ENCODE results near the gene PLK2.
A peak's percentile ranks its signal among the peaks of the same experiment; 100 is the strongest.

The PLK2 gene

DNA sequence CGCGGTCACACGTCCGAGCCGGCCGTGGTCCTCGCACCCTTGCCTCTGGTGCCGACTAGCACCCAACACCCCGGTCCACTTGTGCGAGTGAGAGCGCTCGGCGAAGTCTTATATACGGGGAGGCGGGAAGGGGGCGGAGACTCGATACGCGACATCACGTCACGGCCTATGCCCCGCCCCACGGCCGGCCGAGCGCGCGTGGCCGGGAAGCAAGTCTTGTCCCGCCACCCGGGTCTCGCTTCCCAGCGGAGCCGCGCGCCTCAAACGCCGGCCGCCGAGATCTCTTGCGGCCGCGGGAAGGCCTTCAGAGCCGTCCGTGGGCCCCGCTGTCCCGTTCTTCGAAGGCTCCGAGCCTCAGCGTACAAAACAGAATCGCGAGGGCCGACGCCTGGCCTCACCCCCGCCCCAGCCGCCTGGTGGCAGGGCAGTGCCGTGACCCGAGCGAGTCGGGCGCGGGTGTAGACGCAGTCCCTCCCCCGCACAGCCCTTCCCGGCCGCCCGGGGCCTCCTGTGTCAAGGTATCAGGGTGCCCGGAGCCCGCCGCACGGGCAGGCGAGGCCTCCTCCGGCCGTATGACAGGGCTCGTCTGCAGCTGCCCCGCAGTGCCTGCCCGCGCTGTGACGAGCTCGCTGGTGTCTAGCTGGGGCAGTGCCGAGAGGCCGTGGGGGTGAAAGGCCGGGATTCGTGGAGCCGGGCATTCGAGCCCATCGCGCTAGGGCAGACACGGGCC is at the start of gene PLK2:
PLK2 (minus strand) TSS at position 85 of the 730 bp plus-strand sequence. CDS start 127 bp downstream, outside the sequence.
- peak; percentile 63 for DNase-seq

DNA sequence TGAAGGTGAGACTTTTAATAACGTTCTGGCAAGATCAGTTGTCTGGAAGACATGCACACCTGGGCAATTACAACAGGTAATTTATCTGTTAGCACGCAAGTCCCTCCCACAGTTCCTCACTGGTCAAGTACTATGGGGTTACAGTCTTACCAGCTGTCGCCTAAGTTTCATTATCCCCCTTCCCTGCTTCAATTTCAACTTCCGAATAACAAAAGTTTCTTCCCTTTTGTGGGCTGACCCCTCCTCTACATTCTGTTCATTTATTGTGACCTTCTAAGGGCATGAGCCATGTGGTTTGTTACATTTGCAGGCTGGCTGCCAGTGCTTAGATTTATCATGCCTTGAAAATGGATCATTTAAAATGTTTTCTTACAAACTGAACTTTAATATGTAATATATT is 47.8 kb upstream of the PLK2 start:
- DNase-seq: no peak

DNA sequence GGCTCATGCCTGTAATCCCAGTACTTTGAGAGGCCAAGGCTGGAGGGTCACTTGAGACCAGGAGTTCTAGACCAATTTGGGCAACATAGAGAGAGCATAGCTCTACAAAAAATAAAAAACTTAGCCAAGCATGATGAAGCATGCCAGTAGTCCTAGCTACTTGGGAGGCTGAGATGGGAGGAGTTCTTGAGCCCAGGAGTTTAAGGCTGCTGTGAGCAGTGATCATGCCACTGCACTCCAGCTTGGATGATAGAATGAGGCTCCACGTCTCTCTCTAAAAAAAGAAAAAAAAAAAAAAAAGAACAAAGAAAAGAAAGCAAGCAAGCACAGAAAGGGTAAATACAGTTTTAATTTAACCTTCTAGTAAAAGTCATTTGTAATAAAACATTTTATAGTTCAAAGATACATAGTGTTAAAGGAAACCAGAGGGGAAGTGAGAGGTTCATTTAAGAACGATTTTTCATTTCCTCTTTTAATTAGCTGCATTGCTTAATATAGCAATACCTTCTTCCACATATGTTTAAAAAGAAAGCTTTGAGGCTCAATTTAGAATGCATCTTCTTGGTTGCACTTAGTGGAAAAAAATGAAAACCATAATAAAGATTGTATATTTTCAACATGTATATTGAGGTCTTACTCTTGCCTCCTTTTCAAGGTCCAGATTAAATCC is 46.2 kb upstream of the PLK2 start:
- DNase-seq: no peak

DNA sequence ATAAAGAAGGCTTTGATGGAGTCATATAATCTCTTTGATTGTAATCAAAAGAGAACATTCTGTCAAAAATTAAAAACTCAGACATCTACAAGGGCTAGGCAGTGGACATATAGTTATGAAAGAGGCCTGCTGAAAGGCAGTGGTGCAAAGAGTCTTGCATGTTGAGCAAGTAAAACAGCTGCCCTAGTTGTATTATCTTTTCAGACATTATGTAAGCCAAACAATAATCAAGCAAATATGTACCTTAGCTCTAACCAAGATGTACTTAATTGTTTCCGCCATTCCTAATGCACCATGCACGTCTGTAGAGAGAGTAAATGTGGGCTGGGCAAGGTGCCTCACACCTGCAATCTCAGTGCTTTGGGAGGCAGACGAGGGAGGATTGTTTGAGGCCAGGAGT is 45.6 kb upstream of the PLK2 start:
- DNase-seq: peak; percentile 32

DNA sequence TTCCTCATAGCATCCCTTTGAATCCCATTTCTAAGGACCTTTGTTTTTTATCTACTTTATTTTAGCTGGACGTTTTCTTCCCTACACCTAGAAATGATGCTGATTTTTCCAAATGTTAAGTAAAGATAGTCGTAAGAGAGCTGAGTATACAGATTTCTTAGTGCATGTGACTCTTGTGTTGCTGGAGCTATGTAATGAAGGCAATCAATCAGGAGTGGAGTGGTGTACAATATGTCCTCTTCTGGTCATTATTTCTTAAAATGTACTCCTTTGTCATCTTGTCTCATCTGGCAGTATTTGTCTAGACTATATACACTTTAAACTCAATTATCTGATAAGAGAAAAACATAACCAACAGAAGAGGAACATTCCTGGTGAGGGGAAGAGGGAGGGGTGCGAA is 44.9 kb upstream of the PLK2 start:
- no peak for DNase-seq

DNA sequence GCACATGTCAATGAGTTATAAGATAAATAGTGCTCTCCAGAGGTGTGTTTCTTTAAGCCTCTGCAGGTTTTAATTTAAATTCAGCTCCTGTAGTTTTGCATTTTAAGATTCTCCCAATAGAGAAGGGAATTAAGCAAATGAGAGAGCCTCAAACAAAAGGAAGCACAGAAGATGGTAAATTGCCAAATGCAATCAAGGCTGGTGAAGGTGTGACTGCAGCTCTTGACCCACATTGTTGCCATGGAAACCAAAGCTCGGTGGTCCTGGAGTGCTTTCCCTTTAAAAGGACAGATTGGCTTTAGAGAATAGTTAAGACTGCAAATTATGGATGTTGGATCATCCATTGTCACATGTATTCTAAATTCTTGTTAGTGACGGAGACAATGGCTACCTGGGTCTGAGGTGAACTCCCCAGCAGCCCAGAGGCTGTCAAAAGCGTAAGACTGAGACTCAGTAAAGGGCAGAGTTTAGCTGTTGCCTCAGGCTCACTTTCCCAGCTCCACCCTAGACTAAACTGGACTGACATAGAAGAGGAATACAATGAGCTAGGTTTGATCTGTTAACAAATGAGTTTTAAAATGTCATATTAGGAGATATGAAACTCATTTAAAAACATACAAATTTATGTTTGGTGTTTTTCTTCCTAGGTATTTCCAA is 43.6 kb upstream of the PLK2 start:
- DNase-seq: no peak

DNA sequence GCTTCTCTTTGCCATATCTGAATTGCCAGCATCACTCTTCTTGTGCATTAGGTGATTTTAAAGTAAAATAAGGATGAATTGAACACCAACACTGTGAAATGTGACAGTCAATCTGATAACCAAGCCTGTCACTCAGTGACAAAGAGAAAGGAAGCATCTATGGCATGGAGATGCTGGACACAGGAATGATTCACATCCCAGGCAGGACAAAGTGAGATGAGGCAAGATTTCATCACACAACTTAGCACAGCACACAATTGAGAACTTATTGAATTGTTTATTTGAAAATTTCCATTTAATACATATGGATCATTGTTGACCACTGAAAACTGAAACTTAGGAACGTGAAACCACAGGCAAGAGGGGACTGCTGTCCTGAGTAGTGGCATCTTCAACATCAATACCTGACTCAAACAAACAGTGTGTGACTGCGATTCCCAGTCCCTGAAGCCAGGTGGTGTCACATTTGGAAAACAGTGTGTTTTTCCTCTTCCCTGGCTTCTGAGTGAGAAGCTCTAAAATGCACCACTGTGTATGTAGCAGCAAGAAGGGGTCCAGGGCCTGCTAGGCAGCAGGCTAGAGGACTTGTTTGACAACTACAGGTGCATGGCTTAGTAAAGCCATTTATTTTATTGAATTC is 42.0 kb upstream of the PLK2 start:
- no peak for DNase-seq

DNA sequence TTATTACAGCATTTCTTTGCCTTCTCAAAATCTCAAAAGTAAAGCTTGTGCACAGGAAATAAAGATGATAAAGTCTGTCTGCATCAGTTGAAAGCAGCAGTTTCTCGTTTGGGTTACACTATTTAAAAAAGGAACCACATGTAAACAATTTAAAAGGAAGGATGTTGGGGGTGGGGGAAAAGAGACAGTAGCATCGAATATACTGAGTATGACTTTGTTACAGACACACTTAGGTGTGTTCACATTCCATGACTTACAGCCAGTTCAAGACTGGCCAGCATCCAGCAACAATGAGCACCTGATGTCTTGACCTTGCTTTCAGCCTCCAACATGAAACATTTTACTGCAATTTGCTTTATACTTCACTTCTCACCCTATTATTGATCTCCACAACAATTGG is 40.1 kb upstream of the PLK2 start:
- no peak for DNase-seq

DNA sequence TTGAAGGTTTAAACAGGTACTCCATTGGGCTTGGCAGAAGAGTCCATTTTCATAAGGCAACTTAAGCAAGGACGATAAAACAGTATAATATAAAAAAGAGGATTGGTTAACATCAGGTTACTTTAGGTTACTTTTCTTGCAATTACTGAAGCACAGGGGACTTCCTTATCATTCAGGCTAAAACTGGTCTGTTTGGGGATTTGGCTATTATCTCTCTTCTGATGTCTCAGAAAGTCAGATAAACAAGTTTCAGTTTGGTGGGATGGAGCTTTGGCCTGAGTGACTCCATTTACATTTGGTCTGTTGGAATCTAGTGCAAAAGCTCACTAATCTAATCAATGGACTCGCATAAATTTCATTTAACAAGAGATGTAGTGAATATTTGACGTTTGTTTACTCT is 39.3 kb upstream of the PLK2 start:
- no peak for DNase-seq

DNA sequence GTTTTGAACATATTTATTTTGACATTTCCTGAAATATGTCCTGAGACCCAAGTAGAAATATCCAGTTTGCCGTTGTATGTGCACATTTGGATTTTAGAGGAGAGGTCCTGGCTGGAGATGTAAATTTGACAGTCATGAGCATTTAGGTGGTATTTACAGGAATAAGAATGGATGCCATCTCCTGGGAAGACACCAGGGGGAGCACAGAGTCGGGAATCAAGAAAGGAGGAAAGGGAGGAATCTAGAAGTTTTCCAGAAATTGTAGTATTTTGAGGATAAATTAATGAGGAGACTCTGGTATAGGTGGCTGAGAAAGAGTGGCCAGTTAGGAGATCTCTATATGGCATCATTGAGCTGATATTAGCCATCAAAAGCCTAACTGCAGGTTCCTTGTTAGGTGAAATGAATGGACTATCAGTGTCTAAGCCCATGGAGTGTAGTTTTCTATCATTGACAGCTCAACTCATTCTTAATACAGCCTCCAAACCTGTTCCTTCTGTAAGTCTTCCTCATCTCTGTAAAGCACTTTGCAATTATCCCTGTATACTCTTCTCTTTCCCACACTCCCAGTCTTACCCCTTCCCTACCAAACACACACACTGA is 38.6 kb upstream of the PLK2 start:
- no peak for DNase-seq

DNA sequence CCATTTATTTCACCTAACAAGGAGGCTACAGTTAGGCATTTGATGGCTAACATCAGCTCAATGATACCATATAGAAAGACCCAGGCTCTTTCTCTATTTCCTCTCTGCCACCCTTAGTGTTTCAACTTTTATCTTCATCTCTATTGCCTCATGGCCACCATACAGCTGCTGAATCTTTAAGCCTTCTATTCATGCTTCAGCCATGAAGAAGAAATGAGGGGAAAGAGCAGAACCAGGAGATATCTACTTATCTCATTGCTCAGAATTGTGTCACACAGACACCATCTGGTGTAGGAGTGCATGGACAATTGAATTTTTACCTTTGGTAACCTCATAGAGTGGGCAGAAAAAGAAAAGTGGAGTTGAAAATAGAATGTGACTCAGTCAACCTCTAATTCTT is 38.0 kb upstream of the PLK2 start:
- DNase-seq: no peak

DNA sequence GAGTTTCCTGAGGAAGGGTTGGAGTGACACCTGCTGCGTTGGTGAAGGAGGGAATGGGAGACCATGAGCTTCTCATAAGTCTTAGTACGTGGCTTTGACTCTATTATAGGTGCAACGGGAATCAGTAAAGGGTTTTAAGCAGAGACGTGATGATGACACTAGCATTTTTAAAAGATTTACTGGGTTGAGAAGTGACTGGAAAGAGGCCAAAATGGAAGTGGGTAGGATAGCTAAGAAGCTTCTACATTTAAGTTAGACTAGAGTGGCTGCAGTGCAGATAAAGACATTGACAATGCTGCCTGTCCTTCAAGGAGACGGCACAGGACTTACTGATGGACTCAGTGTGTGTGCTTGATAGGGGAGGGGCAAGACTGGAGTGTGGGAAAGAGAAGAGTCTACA is 37.5 kb upstream of the PLK2 start:
- DNase-seq: no peak

DNA sequence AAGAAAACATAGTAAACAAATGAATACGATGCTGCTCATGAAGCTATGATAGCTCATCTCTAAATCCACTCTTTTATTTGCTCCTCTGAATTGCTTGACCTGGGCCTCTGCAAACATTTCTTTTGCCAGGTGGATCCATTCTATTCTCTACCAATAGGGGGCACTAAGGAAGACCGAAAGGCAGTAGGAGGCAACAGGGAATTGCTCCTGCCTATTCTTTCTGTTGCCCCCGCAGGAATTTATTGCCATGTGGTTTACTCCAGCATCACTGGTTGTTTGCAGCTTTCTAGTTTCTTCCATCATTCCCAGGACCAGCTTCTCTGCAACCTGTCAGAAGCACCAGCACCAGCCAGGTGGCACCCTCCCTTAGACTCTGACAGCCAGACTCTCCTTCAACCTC is 36.6 kb upstream of the PLK2 start:
- no peak for DNase-seq

DNA sequence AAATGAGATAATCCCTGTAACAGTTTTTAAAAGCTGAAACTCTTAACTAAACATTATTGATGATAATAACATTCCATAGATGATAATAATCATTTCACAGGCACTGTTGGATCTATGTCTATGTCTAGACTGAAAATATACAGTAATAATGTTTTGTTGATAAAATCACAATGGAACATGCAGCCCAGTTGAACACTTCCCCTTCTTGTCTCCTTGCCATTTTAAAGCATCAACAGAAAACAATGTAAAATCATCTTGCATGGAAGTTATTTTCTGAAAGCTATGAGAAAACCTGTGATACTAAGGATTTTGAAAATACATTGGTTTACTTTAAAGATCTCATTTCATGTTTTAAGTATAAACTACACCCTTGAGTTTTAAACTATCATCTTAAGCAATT is 33.3 kb upstream of the PLK2 start:
- DNase-seq: no peak

DNA sequence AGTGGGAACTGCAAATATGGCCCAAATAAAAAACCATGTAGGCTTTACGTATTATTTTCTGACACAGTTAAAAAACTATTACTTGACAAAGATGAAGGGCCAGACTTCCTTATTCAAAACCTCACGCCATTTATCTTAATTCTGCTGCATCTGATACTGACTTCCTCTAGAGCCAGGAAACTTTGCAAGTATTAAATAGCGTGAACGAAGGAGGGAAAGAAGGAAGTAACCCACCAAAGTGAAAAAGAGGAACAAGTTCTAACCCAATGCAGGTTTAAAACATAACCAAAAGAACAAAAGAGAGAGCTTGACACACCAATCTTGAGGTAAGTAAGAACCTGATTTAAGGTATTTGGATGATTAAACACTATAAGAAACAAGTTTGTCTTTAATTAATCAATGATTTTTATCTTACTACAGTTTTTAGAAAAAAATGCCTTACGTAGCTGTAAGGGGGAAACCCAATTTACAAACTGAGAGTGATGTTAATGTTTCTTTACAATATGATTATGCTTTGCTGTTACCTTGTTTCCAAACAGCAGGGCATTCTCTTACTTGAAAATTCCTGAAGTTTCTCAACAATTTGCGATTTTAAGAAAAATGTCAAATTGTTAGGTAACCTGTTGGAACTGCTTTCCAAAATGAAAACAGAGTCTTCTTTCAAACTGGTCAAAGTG is 31.5 kb upstream of the PLK2 start, which contains the start of gene GAPT:
GAPT (plus strand) TSS at position 220 of the 677 bp plus-strand sequence. CDS start 3,102 bp downstream, outside the sequence.
- no peak for DNase-seq

DNA sequence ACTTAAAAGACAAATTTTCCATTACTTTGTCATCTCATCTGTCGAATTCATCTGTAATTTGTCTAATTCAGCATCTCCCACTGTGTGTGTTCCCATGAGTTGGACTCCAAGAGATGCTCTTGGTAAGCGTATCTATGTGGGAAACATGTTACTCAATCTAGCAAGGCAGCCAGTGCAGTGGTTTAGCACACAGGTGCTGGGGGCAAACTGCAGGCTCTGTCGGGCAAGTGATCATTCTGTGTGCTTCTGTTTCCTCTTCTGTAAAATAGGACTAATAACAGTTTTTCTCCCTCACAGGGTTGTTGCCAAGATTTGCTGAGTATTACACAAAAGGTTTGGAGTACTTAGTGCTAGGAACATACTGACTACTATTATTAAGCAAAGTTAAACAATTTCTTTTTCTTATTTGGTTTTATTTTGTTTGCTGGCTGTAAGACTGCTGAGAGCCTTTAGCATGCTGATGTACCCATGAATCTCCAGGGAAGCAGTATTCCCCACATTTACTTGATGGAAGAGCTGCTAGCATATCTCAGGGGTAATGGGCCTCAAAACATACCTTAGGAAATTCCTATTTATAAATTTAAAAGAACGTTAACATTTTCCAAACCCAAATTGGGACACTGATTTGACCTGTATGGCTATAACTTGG is 30.6 kb upstream of the PLK2 start:
- no peak for DNase-seq

DNA sequence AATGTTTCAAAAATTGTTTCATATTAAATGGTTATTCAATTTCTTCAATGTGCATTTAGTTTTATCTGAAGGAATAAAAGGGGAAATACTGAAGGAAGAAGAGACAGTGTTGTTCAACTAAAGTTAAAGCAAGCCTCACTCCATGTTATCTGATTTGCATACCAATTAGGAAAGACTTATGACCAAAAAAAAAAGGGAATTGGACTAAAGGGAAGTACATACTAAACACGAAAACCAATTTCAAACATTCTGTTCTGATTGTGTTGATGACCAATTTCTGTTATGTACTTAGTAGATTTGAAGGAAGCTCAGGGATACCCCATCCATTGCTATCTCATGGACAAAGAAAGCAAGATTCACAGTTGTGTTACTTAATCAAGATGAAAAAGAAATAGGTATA is 26.4 kb upstream of the PLK2 start:
- DNase-seq: no peak

DNA sequence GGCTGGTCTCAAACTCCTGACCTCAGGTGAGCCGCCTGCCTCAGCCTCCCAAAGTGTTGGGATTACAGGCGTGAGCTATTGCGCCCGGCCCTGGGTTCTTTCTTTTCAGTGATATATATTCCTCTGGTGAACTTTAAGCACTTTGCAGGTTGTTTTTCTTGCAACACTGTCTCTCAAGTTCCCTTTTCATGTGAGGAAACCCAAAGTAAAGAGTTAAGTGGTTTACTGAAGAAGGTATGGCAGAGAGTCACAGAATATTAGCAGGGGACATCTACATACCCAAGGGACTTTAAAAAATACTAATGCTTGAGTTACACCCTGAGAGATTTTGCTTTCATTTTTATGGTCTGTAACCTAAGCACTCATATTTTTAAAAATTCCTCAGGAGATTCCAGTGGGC is 24.6 kb upstream of the PLK2 start:
- DNase-seq: no peak

DNA sequence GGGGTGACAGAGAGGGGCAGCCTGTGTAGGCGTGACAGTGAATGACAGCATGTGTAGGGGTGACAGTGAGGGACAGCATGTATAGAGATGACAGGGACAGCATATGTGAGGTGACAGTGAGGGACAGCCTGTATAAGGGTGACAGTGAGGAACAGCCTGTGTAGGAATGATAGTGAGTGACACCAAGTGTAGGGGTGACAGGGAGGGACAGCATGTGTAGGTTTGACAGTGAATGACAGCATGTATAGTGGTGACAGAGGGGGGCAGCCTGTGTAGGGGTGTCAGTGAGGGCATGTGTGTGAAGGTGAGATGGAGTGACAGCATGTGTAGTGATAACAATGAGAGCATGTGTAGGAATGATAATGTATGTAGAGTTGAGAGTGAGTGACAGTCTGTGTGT is 22.6 kb upstream of the PLK2 start:
- no peak for DNase-seq

DNA sequence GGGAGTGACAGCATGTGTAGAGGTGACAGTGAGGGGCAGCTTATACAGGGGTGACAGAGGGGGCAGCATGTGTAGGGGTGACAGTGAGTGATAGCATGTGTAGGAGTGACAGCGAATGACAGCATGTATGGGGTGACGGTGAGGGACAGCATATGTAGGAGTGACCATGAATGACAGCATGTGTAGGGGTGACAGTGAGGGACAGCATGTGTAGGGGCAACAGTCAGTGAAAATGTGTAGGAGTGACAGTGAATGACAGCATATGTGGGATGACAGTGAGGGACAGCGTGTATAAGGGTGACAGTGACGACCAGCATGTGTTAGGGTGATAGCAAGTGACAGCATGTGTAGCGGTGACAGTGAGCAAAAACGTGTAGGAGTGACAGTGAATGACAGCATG is 21.9 kb upstream of the PLK2 start:
- DNase-seq: no peak

DNA sequence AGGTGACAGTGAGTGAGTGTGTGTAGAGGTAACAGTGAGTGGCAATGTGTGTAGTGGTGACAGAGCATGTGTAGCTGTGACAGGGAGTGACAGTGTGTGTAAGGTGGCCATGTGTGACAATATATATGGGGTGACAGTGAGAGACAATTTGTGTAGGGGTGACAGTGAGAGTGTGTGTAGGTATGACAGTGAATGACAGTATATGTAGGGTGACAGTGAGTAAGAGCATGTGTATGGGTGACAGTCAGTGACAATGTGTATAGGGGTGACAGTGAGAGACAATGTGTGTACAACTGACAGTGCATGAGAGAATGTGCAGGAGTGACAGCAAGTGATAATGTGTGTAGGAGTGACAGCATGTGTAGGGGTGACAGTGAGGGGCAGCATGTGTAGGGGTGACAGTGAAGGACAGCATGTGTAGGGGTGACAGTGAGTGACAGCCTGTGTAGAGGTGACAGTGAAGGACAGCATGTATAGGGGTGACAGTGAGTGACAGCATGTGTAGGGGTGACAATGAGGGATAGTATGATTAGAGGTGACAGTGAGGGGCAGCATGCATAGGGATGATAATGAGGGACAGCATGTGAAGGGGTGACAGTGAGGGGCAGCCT is 21.3 kb upstream of the PLK2 start:
- no peak for DNase-seq
